ENCODE data around the gene ENTPD7.

DNA sequence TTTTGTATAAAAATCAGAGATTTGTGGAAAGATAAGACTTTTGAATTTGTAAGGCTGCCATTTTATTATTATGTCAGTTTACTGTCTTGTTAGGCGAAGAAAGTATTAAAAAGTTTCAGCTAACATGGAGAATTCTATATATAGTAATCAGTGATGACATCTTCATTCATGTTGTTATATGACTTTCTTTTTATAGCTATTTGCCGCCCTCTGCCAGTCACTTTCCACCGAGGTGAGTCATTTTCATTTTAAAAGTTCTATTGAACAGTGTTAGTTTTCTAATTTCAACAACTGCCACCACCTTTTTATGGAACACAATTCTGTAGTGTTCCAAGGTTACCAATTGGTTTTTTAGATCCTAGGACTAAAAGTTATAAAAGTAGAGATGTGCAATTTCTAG lies 84.5 kb downstream of the ENTPD7 start:
- TF ChIP-seq, protein P1, sequence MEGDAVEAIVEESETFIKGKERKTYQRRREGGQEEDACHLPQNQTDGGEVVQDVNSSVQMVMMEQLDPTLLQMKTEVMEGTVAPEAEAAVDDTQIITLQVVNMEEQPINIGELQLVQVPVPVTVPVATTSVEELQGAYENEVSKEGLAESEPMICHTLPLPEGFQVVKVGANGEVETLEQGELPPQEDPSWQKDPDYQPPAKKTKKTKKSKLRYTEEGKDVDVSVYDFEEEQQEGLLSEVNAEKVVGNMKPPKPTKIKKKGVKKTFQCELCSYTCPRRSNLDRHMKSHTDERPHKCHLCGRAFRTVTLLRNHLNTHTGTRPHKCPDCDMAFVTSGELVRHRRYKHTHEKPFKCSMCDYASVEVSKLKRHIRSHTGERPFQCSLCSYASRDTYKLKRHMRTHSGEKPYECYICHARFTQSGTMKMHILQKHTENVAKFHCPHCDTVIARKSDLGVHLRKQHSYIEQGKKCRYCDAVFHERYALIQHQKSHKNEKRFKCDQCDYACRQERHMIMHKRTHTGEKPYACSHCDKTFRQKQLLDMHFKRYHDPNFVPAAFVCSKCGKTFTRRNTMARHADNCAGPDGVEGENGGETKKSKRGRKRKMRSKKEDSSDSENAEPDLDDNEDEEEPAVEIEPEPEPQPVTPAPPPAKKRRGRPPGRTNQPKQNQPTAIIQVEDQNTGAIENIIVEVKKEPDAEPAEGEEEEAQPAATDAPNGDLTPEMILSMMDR (IDR thresholded peaks at IDR 0.05) = no peak
- TF ChIP-seq POLR2AphosphoS5 (IDR thresholded peaks at IDR 0.05) = no peak
- TF ChIP-seq POLR2A (IDR thresholded peaks at IDR 0.05) = no peak

Measured in sigmoid colon (tissue), 4 donors.